GM18505 (cell line): ENCODE data around the gene BEST2.

ENCODE experiments used
- ATAC-seq: cut with Tn5 transposase; IDR thresholded peaks from one replicate; pipeline ENCODE4 v1.9.1; 2021; ENCODE audit not compliant: unreplicated experiment
- POLR2A ChIP-seq: IDR thresholded peaks from 4 replicates; pipeline ENCODE4 v1.6.1; 2011; ENCODE audit warnings: borderline replicate concordance; ENCODE audit not compliant: insufficient read depth, insufficient read length; ENCODE audit errors: extremely low read depth

The BEST2 gene

DNA sequence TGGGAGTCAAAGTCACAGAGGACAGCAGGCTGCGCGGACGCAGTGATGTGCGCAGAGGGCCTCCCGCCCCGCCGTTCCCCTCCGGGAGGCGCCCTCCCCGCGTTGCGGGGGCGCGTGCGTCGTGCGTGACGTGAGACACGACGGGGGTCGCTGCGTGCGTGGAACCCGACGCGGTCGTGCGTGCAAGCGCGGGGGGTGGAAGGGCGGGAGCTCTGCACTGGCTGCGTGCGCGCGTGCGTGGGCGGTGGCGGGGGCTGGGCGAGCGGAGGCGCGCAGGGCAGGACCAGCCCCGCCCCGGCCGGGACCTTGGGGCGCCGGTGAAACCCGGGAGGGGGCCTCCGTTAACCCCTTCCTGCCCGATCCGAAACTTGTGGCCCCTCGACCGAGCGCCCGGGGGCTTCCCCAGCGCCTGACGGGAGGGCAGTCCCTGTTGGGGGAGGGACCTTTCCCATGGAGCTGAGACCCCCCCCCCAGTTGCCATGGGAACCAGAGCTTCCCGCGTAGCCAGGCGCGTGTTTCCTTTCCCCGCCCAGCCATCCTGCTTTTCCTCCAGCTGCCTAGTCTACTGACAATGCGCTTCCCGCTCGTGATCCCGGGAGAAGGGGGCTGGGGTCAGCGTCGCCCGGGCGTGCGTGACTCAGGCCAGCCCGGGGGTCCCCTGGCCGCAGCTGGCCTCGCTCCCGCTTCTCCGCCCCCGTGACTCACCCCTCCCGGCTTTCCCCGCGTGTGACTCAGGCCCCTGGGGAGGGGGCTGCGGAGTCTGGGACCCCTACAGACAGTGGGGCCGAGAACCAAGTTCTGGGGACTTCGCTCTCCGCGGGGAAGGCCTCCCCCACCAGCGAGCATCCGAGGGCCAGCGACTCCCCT lies 31.1 kb downstream of the BEST2 start:
- peak; percentile 28 for ATAC-seq
- TF ChIP-seq POLR2A = peak; percentile 66

GRCh38 chr19:12783291-12783848 lies 31.8 kb downstream of the BEST2 start:
- TF ChIP-seq POLR2A = no peak
- no peak for ATAC-seq

- no peak for TF ChIP-seq POLR2A
These were observed 32.3 kb downstream of the BEST2 start for GRCh38 chr19:12783849-12784393.

GRCh38 chr19:12784394-12784870 lies 32.8 kb downstream of the BEST2 start:
- no peak for TF ChIP-seq POLR2A
- no peak for ATAC-seq

More at GRCh38 chr19:12783849-12784393, 32.3 kb downstream of the BEST2 start:
- ATAC-seq = no peak

DNA sequence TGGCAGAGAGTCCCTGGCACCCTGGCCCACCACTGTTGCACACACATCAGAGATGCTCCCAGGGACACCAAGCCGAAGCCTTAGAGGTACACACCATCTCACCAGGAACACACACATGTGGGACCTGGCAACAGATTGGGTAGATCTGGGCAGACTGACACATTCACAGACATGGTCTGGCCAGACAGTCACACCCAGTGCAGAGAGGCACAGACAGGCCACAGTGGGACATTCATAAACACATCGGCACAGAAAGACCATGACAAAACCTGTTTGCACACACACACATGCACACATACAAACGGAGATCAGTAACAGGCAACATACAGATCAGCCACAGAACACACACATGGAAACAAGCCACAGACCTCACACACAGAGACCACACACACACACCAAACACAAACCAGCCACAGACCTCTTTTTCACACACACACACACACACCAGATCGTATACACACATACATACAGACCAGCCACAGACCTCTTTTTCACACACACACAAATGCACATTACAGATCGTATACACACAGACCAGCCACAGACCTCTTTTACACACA lies 33.4 kb downstream of the BEST2 start:
- no peak for TF ChIP-seq POLR2A
- ATAC-seq = no peak

- ATAC-seq = no peak
- TF ChIP-seq POLR2A = no peak
These were observed 33.9 kb downstream of the BEST2 start for GRCh38 chr19:12785431-12786031.

DNA sequence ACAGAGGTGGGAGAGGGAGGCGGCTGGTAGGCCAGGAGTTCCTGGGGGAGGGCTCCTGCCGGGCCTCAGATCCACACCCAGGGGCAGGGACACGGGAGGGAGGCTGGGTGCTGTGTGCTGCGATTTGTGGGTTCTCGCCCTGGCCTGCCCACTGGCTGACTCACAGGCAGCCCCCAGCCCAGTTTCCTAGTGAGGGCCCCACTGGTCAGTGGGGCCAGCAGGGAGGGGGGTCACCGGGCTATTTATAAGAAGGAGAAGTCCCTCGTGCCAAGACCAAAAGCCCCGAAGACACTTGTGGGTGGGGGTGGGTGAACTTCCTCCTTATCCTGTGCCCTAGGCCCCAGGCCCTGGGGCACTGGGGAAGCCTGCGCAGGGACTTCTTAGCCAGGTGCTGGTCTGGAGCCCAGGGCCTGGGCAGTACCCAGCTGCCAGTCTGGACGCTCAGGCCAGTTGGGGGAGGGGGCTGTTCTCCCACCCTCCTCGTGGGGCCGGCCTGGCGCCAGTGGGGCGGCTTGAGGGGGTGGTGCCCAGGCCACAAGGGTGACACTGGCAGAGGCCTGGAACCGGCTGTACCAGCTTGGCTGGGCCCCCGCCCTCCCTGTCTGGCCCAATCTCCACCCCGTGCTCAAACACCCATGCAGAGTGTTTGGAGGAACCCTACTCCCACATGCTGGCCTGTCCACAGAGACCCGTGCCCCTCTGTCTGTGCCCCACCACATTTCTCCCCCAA lies 34.7 kb downstream of the BEST2 start:
- no peak for TF ChIP-seq POLR2A
- ATAC-seq = no peak

- no peak for ATAC-seq
- TF ChIP-seq POLR2A = no peak
These were observed 35.4 kb downstream of the BEST2 start for GRCh38 chr19:12786952-12787351.

DNA sequence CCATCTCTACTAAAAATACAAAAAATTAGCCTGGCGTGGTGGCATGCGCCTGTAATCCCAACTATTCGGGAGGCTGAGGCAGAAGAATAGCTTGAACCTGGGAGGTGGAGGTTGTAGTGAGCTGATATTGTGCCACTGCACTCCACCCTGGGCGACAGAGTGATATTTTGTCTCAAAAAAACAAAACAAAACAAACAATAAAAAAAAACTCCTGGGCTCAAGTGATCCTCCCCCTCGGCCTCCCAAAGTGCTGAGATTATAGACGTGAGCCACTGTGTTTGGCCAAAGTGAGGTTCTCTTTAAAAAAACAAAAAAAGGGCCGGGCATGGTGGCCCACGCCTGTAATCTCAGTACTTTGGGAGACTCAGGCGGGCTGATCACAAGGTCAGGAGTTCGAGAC lies 35.9 kb downstream of the BEST2 start:
- no peak for ATAC-seq

GRCh38 chr19:12788042-12788681 lies 36.6 kb downstream of the BEST2 start:
- no peak for TF ChIP-seq POLR2A
- no peak for ATAC-seq

More for the DNA sequence above, 35.9 kb downstream of the BEST2 start:
- no peak for TF ChIP-seq POLR2A

DNA sequence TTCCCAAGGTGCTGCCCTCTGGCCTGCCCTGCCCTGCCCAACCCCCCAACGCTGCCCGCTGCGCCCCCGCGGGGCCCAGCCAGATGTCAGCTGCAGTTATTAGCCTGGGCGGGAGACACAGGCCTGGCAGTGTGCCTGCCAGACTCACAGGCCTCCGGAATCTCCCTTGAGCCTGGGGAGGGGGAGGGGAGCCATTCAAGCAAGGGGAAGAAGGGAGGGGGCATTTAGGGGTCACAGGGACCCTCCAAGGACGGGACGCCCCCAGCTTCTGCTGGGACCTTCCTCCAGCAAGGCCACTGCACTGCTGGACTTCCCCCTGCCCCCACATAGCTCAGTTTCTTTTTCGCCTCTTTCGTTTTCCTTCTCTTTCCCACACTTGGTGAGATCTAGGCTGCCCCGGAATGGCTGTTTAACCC lies 37.1 kb downstream of the BEST2 start:
- ATAC-seq = no peak
- no peak for TF ChIP-seq POLR2A
